HEK293 (cell line): ENCODE measurements around the gene GMEB1.
A peak's percentile ranks its signal among the peaks of the same experiment; 100 is the strongest.

ENCODE experiments used
- CTCF ChIA-PET: fragments of 350-600 bp; formaldehyde crosslinking; extraction: SDS; loops from one replicate; lab custom pipeline; 2021; ENCODE audit warnings: antibody characterized with exemption; lab: Yijun Ruan, JAX
- POLR2A ChIA-PET: fragments of 300-600 bp; formaldehyde crosslinking; extraction: SDS; loops from one replicate; lab custom pipeline; 2020; ENCODE audit warnings: antibody characterized with exemption, inconsistent platforms; lab: Yijun Ruan, JAX
- H3K27ac ChIP-seq: fragments of 200-500 bp; sonication (Bioruptor generic); 2 replicates; pipeline ENCODE4 v1.5.1; 2014; ENCODE audit warnings: low read depth, low read length, control low read depth, inconsistent platforms; ENCODE audit errors: extremely low read depth
- H3K36me3 ChIP-seq, 2 experiments: fragments of 200-500 bp in 1 of 2; sonication (Bioruptor generic) in 1 of 2; 1 replicate in 1 of 2; 2 replicates in 1 of 2; pipeline ENCODE4 v1.5.1; 2014 to 2017; ENCODE audit warnings: inconsistent platforms in 2 of 2, low read length in 2 of 2; ENCODE audit not compliant: control insufficient read depth in 2 of 2, insufficient read depth in 1 of 2
- H3K4me1 ChIP-seq: fragments of 200-500 bp; sonication (Bioruptor generic); 2 replicates; pipeline ENCODE4 v1.5.1; 2014; ENCODE audit warnings: mild to moderate bottlenecking, low read length, inconsistent platforms; ENCODE audit not compliant: control insufficient read depth, insufficient read depth
- H3K4me3 ChIP-seq: 2 replicates; pipeline ENCODE4 v1.5.1; 2011; ENCODE audit warnings: low read depth, mild to moderate bottlenecking, control low read depth, low read length, moderate library complexity
- H3K9me3 ChIP-seq: fragments of 200-500 bp; sonication (Bioruptor generic); 2 replicates; pipeline ENCODE4 v1.5.1; 2014; ENCODE audit warnings: low read depth, low read length, inconsistent platforms; ENCODE audit not compliant: control insufficient read depth, insufficient read depth
- BCL11B ChIP-seq: fragments of 450-650 bp; formaldehyde crosslinking; IDR thresholded peaks from 2 replicates; pipeline ENCODE4 v1.5.1; 2016; ENCODE audit warnings: low read depth, missing biosample characterization, missing genetic modification characterization
- GLI2 ChIP-seq: fragments of 450-650 bp; formaldehyde crosslinking; IDR thresholded peaks from 2 replicates; pipeline ENCODE4; 2017; ENCODE audit warnings: missing biosample characterization, missing genetic modification characterization, low read depth, borderline replicate concordance
- HOXD13 ChIP-seq: sonication (generic); formaldehyde crosslinking; IDR thresholded peaks from 2 replicates; pipeline ENCODE4 v1.8.0; 2022; ENCODE audit warnings: missing genetic modification reagents, borderline replicate concordance
- SCRT1 ChIP-seq: fragments of 450-650 bp; formaldehyde crosslinking; IDR thresholded peaks from 2 replicates; pipeline ENCODE4 v1.5.1; 2016; ENCODE audit warnings: missing biosample characterization, missing genetic modification characterization, borderline replicate concordance
- SP2 ChIP-seq: fragments of 450-650 bp; formaldehyde crosslinking; IDR thresholded peaks from 2 replicates; pipeline ENCODE4 v1.5.1; 2016; ENCODE audit warnings: missing biosample characterization, missing genetic modification characterization
- ZFP41 ChIP-seq: fragments of 450-650 bp; formaldehyde crosslinking; IDR thresholded peaks from 2 replicates; pipeline ENCODE4 v1.5.1; 2016; ENCODE audit warnings: missing biosample characterization, missing genetic modification characterization, borderline replicate concordance
- ZNF175 ChIP-seq: fragments of 450-650 bp; formaldehyde crosslinking; IDR thresholded peaks from 2 replicates; pipeline ENCODE4 v1.5.1; 2016; ENCODE audit warnings: missing biosample characterization, missing genetic modification characterization
- ZNF184 ChIP-seq: fragments of 450-650 bp; IDR thresholded peaks from 2 replicates; pipeline ENCODE4 v1.5.1; 2018; ENCODE audit warnings: missing biosample characterization, mild to moderate bottlenecking, missing genetic modification characterization
- ZNF211 ChIP-seq: fragments of 450-650 bp; formaldehyde crosslinking; IDR thresholded peaks from 2 replicates; pipeline ENCODE4 v1.5.1; 2016; ENCODE audit warnings: low read depth, missing biosample characterization, missing genetic modification characterization
- ZNF324 ChIP-seq: fragments of 450-650 bp; formaldehyde crosslinking; IDR thresholded peaks from 2 replicates; pipeline ENCODE4 v1.5.1; 2016; ENCODE audit warnings: missing biosample characterization, missing genetic modification characterization
- ZNF433 ChIP-seq: fragments of 450-650 bp; formaldehyde crosslinking; IDR thresholded peaks from 2 replicates; pipeline ENCODE4 v1.5.1; 2016; ENCODE audit warnings: missing biosample characterization, missing genetic modification characterization, low read depth
- ZNF544 ChIP-seq: fragments of 450-650 bp; formaldehyde crosslinking; IDR thresholded peaks from 2 replicates; pipeline ENCODE4 v1.5.0; 2017; ENCODE audit warnings: missing biosample characterization, missing genetic modification characterization
- ZNF560 ChIP-seq: fragments of 450-650 bp; formaldehyde crosslinking; IDR thresholded peaks from 2 replicates; pipeline ENCODE4 v1.5.1; 2017; ENCODE audit warnings: missing biosample characterization, missing genetic modification characterization, borderline replicate concordance
- ZNF600 ChIP-seq: fragments of 450-650 bp; formaldehyde crosslinking; IDR thresholded peaks from 2 replicates; pipeline ENCODE4 v1.5.1; 2016; ENCODE audit warnings: missing biosample characterization, missing genetic modification characterization
- ZNF621 ChIP-seq: fragments of 450-650 bp; formaldehyde crosslinking; IDR thresholded peaks from 2 replicates; pipeline ENCODE4 v1.5.1; 2017; ENCODE audit warnings: missing biosample characterization, missing genetic modification characterization
- ZNF623 ChIP-seq: fragments of 450-650 bp; formaldehyde crosslinking; IDR thresholded peaks from 2 replicates; pipeline ENCODE4 v1.5.1; 2016; ENCODE audit warnings: missing biosample characterization, missing genetic modification characterization
- ZSCAN16 ChIP-seq: fragments of 450-650 bp; formaldehyde crosslinking; IDR thresholded peaks from 2 replicates; pipeline ENCODE4 v1.5.1; 2016; ENCODE audit warnings: missing biosample characterization, missing genetic modification characterization
- TF ChIP-seq, protein P1 (sequence below): fragments of 450-650 bp; formaldehyde crosslinking; IDR thresholded peaks from 2 replicates; pipeline ENCODE4 v1.5.1; 2017; ENCODE audit warnings: missing biosample characterization, missing genetic modification characterization
- TF ChIP-seq, protein P2 (sequence below): fragments of 450-650 bp; formaldehyde crosslinking; IDR thresholded peaks from 2 replicates; pipeline ENCODE4 v1.5.1; 2016; ENCODE audit warnings: missing biosample characterization, missing genetic modification characterization
- TF ChIP-seq, protein P3 (sequence below): fragments of 450-650 bp; formaldehyde crosslinking; IDR thresholded peaks from 2 replicates; pipeline ENCODE4 v1.5.1; 2016; ENCODE audit warnings: missing biosample characterization, missing genetic modification characterization
- TF ChIP-seq, protein P4 (sequence below): fragments of 450-650 bp; formaldehyde crosslinking; IDR thresholded peaks from 2 replicates; pipeline ENCODE4 v1.5.1; 2016; ENCODE audit warnings: missing biosample characterization, missing genetic modification characterization

Gene GMEB1

DNA sequence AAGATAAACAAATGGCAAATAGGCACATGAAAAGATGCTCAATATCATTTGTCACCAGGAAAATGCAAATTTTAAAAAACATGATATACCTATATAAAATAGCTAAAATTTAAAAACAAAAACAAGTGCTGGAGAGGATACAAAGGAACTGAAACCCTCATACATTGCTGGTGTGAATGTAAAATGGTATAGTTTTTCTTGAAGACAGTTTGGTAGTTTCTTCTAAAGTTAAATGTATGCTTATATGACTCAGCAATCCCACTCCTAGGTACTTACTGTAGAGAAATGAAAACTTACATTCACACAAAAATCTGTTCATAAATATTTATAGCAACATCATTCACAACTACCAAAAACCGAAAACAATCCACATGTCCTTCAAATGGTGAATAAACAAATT, 36.9 kb upstream of the GMEB1 start:
- POLR2A ChIA-PET, result no interaction called here
- H3K9me3 ChIP-seq, result no peaks in the 10 kb centered on the region
- H3K4me1 ChIP-seq, result no peaks in the 10 kb centered on the region
- CTCF ChIA-PET, result interaction anchor here (0.6 to 0.7 kb wide), 2 partner anchors 107 to 262 kb away, joined by 3 to 4 read pairs; partner anchors contain the start of gene PHACTR4
- no peak overlapping the region for H3K27ac ChIP-seq
- no peak overlapping the region for H3K4me3 ChIP-seq
- no peaks in the 10 kb centered on the region; a peak in 1 of 3 replicates for H3K36me3 ChIP-seq
- TF ChIP-seq ZNF184 (tag by site-specific recombination), result peak; percentile 82
- TF ChIP-seq ZSCAN16, result no peak

DNA sequence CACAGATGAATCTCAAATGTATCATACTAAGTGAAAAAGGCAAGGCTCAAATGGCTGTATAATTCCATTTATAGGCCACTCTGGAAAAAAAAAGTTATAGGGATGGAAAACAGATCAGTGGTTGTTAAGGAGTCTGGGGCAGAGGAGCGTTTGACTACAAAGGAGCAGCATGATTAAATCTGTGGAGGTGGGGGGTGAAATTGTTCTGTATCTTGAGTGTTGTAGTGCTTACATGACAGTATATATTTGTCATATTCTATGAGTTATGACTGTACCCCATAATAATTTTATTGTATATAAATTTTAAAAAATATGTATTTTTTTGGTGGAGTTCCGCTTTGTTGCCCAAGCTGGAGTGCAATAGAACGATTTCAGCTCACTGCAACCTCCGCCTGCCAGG, 36.0 kb upstream of the GMEB1 start:
- ChIA-PET CTCF (no interaction called here), POLR2A (interaction anchor here (0.6 kb wide), 1 partner anchor 51 kb away, joined by 3 read pairs; no protein-coding TSS in a partner anchor)
- Histone ChIP-seq H3K9me3 (no peaks in the 10 kb centered on the region), H3K4me1 (no peaks in the 10 kb centered on the region), H3K27ac (no peak overlapping the region), H3K36me3 (no peaks in the 10 kb centered on the region; a peak in 1 of 3 replicates), H3K4me3 (no peak overlapping the region)
- TF ChIP-seq GLI2, result no peak
- TF ChIP-seq, protein P1, sequence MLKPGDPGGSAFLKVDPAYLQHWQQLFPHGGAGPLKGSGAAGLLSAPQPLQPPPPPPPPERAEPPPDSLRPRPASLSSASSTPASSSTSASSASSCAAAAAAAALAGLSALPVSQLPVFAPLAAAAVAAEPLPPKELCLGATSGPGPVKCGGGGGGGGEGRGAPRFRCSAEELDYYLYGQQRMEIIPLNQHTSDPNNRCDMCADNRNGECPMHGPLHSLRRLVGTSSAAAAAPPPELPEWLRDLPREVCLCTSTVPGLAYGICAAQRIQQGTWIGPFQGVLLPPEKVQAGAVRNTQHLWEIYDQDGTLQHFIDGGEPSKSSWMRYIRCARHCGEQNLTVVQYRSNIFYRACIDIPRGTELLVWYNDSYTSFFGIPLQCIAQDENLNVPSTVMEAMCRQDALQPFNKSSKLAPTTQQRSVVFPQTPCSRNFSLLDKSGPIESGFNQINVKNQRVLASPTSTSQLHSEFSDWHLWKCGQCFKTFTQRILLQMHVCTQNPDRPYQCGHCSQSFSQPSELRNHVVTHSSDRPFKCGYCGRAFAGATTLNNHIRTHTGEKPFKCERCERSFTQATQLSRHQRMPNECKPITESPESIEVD (tag by site-specific recombination), result no peak
- TF ChIP-seq SCRT1, result no peak
- TF ChIP-seq, protein P2, sequence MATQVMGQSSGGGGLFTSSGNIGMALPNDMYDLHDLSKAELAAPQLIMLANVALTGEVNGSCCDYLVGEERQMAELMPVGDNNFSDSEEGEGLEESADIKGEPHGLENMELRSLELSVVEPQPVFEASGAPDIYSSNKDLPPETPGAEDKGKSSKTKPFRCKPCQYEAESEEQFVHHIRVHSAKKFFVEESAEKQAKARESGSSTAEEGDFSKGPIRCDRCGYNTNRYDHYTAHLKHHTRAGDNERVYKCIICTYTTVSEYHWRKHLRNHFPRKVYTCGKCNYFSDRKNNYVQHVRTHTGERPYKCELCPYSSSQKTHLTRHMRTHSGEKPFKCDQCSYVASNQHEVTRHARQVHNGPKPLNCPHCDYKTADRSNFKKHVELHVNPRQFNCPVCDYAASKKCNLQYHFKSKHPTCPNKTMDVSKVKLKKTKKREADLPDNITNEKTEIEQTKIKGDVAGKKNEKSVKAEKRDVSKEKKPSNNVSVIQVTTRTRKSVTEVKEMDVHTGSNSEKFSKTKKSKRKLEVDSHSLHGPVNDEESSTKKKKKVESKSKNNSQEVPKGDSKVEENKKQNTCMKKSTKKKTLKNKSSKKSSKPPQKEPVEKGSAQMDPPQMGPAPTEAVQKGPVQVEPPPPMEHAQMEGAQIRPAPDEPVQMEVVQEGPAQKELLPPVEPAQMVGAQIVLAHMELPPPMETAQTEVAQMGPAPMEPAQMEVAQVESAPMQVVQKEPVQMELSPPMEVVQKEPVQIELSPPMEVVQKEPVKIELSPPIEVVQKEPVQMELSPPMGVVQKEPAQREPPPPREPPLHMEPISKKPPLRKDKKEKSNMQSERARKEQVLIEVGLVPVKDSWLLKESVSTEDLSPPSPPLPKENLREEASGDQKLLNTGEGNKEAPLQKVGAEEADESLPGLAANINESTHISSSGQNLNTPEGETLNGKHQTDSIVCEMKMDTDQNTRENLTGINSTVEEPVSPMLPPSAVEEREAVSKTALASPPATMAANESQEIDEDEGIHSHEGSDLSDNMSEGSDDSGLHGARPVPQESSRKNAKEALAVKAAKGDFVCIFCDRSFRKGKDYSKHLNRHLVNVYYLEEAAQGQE (tag by site-specific recombination), result no peak
- TF ChIP-seq SP2 (tag by site-specific recombination), result no peak
- TF ChIP-seq ZNF600, result no peak
- no peak for TF ChIP-seq ZNF433 (tag by site-specific recombination)
- TF ChIP-seq ZNF560 (tag by site-specific recombination), result no peak
- TF ChIP-seq, protein P3, sequence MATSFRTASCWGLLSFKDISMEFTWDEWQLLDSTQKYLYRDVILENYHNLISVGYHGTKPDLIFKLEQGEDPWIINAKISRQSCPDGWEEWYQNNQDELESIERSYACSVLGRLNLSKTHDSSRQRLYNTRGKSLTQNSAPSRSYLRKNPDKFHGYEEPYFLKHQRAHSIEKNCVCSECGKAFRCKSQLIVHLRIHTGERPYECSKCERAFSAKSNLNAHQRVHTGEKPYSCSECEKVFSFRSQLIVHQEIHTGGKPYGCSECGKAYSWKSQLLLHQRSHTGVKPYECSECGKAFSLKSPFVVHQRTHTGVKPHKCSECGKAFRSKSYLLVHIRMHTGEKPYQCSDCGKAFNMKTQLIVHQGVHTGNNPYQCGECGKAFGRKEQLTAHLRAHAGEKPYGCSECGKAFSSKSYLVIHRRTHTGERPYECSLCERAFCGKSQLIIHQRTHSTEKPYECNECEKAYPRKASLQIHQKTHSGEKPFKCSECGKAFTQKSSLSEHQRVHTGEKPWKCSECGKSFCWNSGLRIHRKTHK, result no peak
- no peak for TF ChIP-seq BCL11B (tag by site-specific recombination)
- TF ChIP-seq HOXD13 (CRISPR knock-in tag), result no peak
- TF ChIP-seq ZNF211, result no peak
- TF ChIP-seq, protein P4, sequence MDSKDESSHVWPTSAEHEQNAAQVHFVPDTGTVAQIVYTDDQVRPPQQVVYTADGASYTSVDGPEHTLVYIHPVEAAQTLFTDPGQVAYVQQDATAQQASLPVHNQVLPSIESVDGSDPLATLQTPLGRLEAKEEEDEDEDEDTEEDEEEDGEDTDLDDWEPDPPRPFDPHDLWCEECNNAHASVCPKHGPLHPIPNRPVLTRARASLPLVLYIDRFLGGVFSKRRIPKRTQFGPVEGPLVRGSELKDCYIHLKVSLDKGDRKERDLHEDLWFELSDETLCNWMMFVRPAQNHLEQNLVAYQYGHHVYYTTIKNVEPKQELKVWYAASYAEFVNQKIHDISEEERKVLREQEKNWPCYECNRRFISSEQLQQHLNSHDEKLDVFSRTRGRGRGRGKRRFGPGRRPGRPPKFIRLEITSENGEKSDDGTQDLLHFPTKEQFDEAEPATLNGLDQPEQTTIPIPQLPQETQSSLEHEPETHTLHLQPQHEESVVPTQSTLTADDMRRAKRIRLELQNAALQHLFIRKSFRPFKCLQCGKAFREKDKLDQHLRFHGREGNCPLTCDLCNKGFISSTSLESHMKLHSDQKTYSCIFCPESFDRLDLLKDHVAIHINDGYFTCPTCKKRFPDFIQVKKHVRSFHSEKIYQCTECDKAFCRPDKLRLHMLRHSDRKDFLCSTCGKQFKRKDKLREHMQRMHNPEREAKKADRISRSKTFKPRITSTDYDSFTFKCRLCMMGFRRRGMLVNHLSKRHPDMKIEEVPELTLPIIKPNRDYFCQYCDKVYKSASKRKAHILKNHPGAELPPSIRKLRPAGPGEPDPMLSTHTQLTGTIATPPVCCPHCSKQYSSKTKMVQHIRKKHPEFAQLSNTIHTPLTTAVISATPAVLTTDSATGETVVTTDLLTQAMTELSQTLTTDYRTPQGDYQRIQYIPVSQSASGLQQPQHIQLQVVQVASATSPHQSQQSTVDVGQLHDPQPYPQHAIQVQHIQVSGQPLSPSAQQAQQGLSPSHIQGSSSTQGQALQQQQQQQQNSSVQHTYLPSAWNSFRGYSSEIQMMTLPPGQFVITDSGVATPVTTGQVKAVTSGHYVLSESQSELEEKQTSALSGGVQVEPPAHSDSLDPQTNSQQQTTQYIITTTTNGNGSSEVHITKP, result no peak
- TF ChIP-seq ZNF324, result no peak
- no peak for TF ChIP-seq ZNF544 (tag by site-specific recombination)
- no peak for TF ChIP-seq ZNF175
- TF ChIP-seq ZNF621, result no peak
- no peak for TF ChIP-seq ZFP41 (tag by site-specific recombination)
- no peak for TF ChIP-seq ZNF623
